GM12891 (cell line): ENCODE measurements around the gene ADAMTSL3. TPM values are rescaled to one million over a fixed set of nuclear protein-coding genes. Genes with fewer than 3 reads are reported as not detected.

Source experiments
- DNase-seq: peaks from one replicate; pipeline ENCODE4 v3.0.0; 2011; ENCODE audit warnings: low spot score; ENCODE audit not compliant: insufficient read length
- FAIRE-seq: peaks from 2 replicates; lab custom pipeline; 2011; peaks lifted over from hg19 to GRCh38; lab: Jason Lieb, UNC
- PAX5 ChIP-seq: IDR thresholded peaks from 2 replicates; pipeline ENCODE4 v1.6.1; 2011; ENCODE audit warnings: low read length, moderate library complexity, mild to moderate bottlenecking; ENCODE audit not compliant: insufficient read depth, severe bottlenecking
- POLR2A ChIP-seq: IDR thresholded peaks from 2 replicates; pipeline ENCODE4 v1.6.1; 2011; ENCODE audit warnings: low read depth, low read length, control low read depth
- POLR2AphosphoS5 ChIP-seq: IDR thresholded peaks from 2 replicates; pipeline ENCODE4 v1.6.1; 2011; ENCODE audit warnings: low read depth, low read length, control low read depth
- POU2F2 ChIP-seq: IDR thresholded peaks from 2 replicates; pipeline ENCODE4 v1.6.1; 2011; ENCODE audit warnings: low read depth, mild to moderate bottlenecking, control low read depth, low read length, moderate library complexity
- SPI1 ChIP-seq: IDR thresholded peaks from 2 replicates; pipeline ENCODE4 v1.6.1; 2011; ENCODE audit warnings: low read depth, low read length, control low read depth
- TAF1 ChIP-seq: IDR thresholded peaks from 2 replicates; pipeline ENCODE4 v1.6.1; 2011; ENCODE audit warnings: low read depth, low read length, control low read depth
- polyA plus RNA-seq: library from polyadenylated mRNA; unstranded; fragments of >200 nt; gene quantifications from one replicate; pipeline ENCODE4 v1.2.1, GENCODE V29; 2012; ENCODE audit warnings: low read depth, missing spikeins, inconsistent platforms; ENCODE audit not compliant: missing spikeins

The ADAMTSL3 gene
- 0.15 TPM for polyA plus RNA-seq

GRCh38 chr15:83653639-83654378, at the start of gene ADAMTSL3:
Gene ADAMTSL3, plus strand, starts transcription at chr15:83654123. Its CDS starts 1,639 bp downstream, at chr15:83655762.
- TF ChIP-seq POLR2A (no peak), PAX5 (no peak), POU2F2 (no peak), TAF1 (no peak), SPI1 (no peak), POLR2AphosphoS5 (no peak)
- FAIRE-seq (no peak), DNase-seq (no peak)

GRCh38 chr15:83604549-83604948, 49.4 kb upstream of the ADAMTSL3 start:
- no peak for TF ChIP-seq TAF1
- TF ChIP-seq PAX5: no peak
- TF ChIP-seq POU2F2: no peak
- no peak for TF ChIP-seq SPI1
- no peak for TF ChIP-seq POLR2A
- TF ChIP-seq POLR2AphosphoS5: no peak
- DNase-seq (no peak), FAIRE-seq (no peak)

GRCh38 chr15:83605111-83605945, 48.6 kb upstream of the ADAMTSL3 start:
- no peak for DNase-seq
- no peak for FAIRE-seq
- TF ChIP-seq PAX5 (no peak), POU2F2 (no peak), POLR2A (no peak), POLR2AphosphoS5 (no peak), SPI1 (no peak), TAF1 (no peak)

GRCh38 chr15:83610132-83610531, 43.8 kb upstream of the ADAMTSL3 start:
- DNase-seq (no peak), FAIRE-seq (no peak)
- TF ChIP-seq POLR2AphosphoS5: no peak
- no peak for TF ChIP-seq POU2F2
- no peak for TF ChIP-seq POLR2A
- no peak for TF ChIP-seq TAF1
- no peak for TF ChIP-seq PAX5
- no peak for TF ChIP-seq SPI1

- no peak for TF ChIP-seq POLR2AphosphoS5
- TF ChIP-seq POLR2A: no peak
- no peak for TF ChIP-seq SPI1
- TF ChIP-seq TAF1: no peak
- no peak for TF ChIP-seq POU2F2
- no peak for TF ChIP-seq PAX5
- DNase-seq (no peak), FAIRE-seq (no peak)
Measured at GRCh38 chr15:83610901-83611685, 42.8 kb upstream of the ADAMTSL3 start.

GRCh38 chr15:83612226-83612625, 41.7 kb upstream of the ADAMTSL3 start:
- TF ChIP-seq POLR2AphosphoS5: no peak
- TF ChIP-seq SPI1: no peak
- TF ChIP-seq POLR2A: no peak
- no peak for TF ChIP-seq POU2F2
- no peak for TF ChIP-seq TAF1
- TF ChIP-seq PAX5: no peak
- DNase-seq (no peak), FAIRE-seq (no peak)

- DNase-seq (no peak), FAIRE-seq (no peak)
- no peak for TF ChIP-seq SPI1
- TF ChIP-seq PAX5: no peak
- TF ChIP-seq POLR2AphosphoS5: no peak
- no peak for TF ChIP-seq POLR2A
- TF ChIP-seq POU2F2: no peak
- no peak for TF ChIP-seq TAF1
Measured at GRCh38 chr15:83612898-83613635, 40.9 kb upstream of the ADAMTSL3 start.

- no peak for DNase-seq
- TF ChIP-seq TAF1 (no peak), POLR2AphosphoS5 (no peak), PAX5 (no peak), POU2F2 (no peak), POLR2A (no peak), SPI1 (no peak)
- FAIRE-seq: no peak
Measured at GRCh38 chr15:83613714-83614113, 40.2 kb upstream of the ADAMTSL3 start.

- FAIRE-seq (no peak), DNase-seq (no peak)
- TF ChIP-seq POLR2AphosphoS5: no peak
- TF ChIP-seq SPI1: no peak
Measured at GRCh38 chr15:83616840-83617239, 37.1 kb upstream of the ADAMTSL3 start.
